HCT116 (cell line): Measurements from ENCODE around the gene FAT2.

ENCODE experiments used
- EZH2 ChIP-seq: fragments of 200-600 bp; sonication (generic); IDR thresholded peaks from 2 replicates; pipeline ENCODE4 v1.6.1; 2017; ENCODE audit warnings: antibody characterized with exemption, mixed run types
- POLR2A ChIP-seq: IDR thresholded peaks from 2 replicates; pipeline ENCODE4 v1.7.0; 2011; ENCODE audit warnings: borderline replicate concordance; ENCODE audit not compliant: insufficient read depth, insufficient read length; ENCODE audit errors: extremely low read depth
- RAD21 ChIP-seq: IDR thresholded peaks from 2 replicates; pipeline ENCODE4 v1.6.1; 2012; ENCODE audit warnings: low read depth, mild to moderate bottlenecking
- TF ChIP-seq, protein P1 (sequence below): IDR thresholded peaks from 2 replicates; pipeline ENCODE4 v1.6.1; 2012
- TF ChIP-seq, protein P2 (sequence below), 3 experiments: fragments of 200-600 bp in 1 of 3; sonication (generic) in 1 of 3; IDR thresholded peaks in 2 of 3; conservative IDR thresholded peaks in 1 of 3; 2 replicates each; pipeline ENCODE4 v1.5.1; 2012 to 2017; ENCODE audit warnings: low read depth in 2 of 3, low read length in 2 of 3, antibody characterized with exemption in 1 of 3, borderline replicate concordance in 1 of 3, control low read depth in 1 of 3, mild to moderate bottlenecking in 1 of 3, mixed read lengths in 1 of 3, mixed run types in 1 of 3, moderate library complexity in 1 of 3; ENCODE audit not compliant: insufficient read depth in 1 of 3
- TF ChIP-seq, protein P3 (sequence below): IDR thresholded peaks from 2 replicates; pipeline ENCODE4 v1.6.1; 2011; ENCODE audit warnings: mild to moderate bottlenecking, low read length, moderate library complexity; ENCODE audit not compliant: insufficient replicate concordance; ENCODE audit errors: extremely low read depth

DNA sequence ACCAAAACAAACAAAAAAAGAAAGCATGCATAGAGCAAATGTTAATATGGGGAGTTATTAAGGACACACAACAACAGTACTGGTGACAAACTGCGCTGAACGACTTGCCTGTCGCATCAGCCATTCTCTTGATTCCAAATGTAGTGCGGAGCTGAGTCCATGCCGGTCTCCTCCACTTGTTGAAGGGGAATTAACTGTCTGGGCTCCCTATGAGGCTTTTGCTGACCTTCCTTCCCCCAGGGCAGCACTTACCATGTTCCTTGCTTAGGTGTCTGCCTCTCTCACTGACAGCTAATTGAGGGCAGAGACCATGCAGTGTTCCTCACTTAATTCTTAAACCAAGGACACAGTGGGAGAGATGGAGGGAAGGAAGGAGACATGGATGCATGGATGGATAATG lies 40.8 kb upstream of the FAT2 start:
- TF ChIP-seq, protein P1, sequence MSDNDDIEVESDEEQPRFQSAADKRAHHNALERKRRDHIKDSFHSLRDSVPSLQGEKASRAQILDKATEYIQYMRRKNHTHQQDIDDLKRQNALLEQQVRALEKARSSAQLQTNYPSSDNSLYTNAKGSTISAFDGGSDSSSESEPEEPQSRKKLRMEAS, result no peak
- TF ChIP-seq EZH2, result no peak
- TF ChIP-seq, protein P2, sequence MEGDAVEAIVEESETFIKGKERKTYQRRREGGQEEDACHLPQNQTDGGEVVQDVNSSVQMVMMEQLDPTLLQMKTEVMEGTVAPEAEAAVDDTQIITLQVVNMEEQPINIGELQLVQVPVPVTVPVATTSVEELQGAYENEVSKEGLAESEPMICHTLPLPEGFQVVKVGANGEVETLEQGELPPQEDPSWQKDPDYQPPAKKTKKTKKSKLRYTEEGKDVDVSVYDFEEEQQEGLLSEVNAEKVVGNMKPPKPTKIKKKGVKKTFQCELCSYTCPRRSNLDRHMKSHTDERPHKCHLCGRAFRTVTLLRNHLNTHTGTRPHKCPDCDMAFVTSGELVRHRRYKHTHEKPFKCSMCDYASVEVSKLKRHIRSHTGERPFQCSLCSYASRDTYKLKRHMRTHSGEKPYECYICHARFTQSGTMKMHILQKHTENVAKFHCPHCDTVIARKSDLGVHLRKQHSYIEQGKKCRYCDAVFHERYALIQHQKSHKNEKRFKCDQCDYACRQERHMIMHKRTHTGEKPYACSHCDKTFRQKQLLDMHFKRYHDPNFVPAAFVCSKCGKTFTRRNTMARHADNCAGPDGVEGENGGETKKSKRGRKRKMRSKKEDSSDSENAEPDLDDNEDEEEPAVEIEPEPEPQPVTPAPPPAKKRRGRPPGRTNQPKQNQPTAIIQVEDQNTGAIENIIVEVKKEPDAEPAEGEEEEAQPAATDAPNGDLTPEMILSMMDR (IDR thresholded peaks at IDR 0.05 in 2 of 3, conservative IDR thresholded peaks at IDR 0.05 in 1 of 3; ENCODE audit: borderline replicate concordance in 1 of 3, insufficient read depth in 1 of 3, low read depth in 2 of 3, low read length in 2 of 3), result no peak
- TF ChIP-seq, protein P3, sequence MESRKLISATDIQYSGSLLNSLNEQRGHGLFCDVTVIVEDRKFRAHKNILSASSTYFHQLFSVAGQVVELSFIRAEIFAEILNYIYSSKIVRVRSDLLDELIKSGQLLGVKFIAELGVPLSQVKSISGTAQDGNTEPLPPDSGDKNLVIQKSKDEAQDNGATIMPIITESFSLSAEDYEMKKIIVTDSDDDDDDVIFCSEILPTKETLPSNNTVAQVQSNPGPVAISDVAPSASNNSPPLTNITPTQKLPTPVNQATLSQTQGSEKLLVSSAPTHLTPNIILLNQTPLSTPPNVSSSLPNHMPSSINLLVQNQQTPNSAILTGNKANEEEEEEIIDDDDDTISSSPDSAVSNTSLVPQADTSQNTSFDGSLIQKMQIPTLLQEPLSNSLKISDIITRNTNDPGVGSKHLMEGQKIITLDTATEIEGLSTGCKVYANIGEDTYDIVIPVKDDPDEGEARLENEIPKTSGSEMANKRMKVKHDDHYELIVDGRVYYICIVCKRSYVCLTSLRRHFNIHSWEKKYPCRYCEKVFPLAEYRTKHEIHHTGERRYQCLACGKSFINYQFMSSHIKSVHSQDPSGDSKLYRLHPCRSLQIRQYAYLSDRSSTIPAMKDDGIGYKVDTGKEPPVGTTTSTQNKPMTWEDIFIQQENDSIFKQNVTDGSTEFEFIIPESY, result no peak
- TF ChIP-seq POLR2A, result no peak
- no peak for TF ChIP-seq RAD21
